Endodermal cell (in vitro differentiated cells): ENCODE results near the gene MTA3. TPM values are rescaled to one million over a fixed set of nuclear protein-coding genes. Genes with fewer than 3 reads are reported as not detected.

Experiments
- DNase-seq: peaks from one replicate; pipeline ENCODE4 v3.0.0-alpha.2; 2017
- H3K27ac ChIP-seq: 2 replicates; pipeline ENCODE4 v1.5.1; 2013; ENCODE audit warnings: mild to moderate bottlenecking, low read depth, low read length, moderate library complexity
- H3K27me3 ChIP-seq: 2 replicates; pipeline ENCODE4 v1.6.1; 2013; ENCODE audit warnings: mild to moderate bottlenecking, low read length, moderate library complexity; ENCODE audit not compliant: insufficient read depth, control insufficient read depth, poor library complexity, severe bottlenecking
- H3K36me3 ChIP-seq: 2 replicates; pipeline ENCODE4 v1.7.0; 2013; ENCODE audit warnings: mild to moderate bottlenecking, low read length, moderate library complexity; ENCODE audit not compliant: control insufficient read depth, insufficient read depth
- H3K4me1 ChIP-seq: one replicate; pipeline ENCODE4 v1.7.0; 2013; ENCODE audit warnings: low read length; ENCODE audit not compliant: control insufficient read depth, insufficient read depth
- H3K4me3 ChIP-seq: 2 replicates; pipeline ENCODE4 v1.5.1; 2013; ENCODE audit warnings: mild to moderate bottlenecking, low read length, moderate library complexity
- H3K9ac ChIP-seq: 2 replicates; pipeline ENCODE4 v1.6.1; 2013; ENCODE audit warnings: mild to moderate bottlenecking, low read length, moderate library complexity; ENCODE audit not compliant: poor library complexity, severe bottlenecking; ENCODE audit errors: extremely low read depth
- H3K9me3 ChIP-seq: 2 replicates; pipeline ENCODE4 v1.6.1; 2013; ENCODE audit warnings: mild to moderate bottlenecking, low read length, moderate library complexity; ENCODE audit not compliant: control insufficient read depth
- H3K27ac Mint-ChIP-seq: 2 replicates; pipeline ENCODE4 v1.8.0; 2020; ENCODE audit warnings: mixed read lengths
- H3K27me3 Mint-ChIP-seq: 2 replicates; pipeline ENCODE4 v1.8.0; 2021; ENCODE audit warnings: mild to moderate bottlenecking, mixed read lengths; ENCODE audit not compliant: insufficient read depth
- H3K36me3 Mint-ChIP-seq: 2 replicates; pipeline ENCODE4 v1.8.0; 2020; ENCODE audit warnings: low read depth, mixed read lengths
- H3K4me1 Mint-ChIP-seq: 2 replicates; pipeline ENCODE4 v1.8.0; 2020; ENCODE audit warnings: mixed read lengths
- H3K4me3 Mint-ChIP-seq: 2 replicates; pipeline ENCODE4 v1.8.0; 2020; ENCODE audit warnings: mild to moderate bottlenecking, moderate library complexity, mixed read lengths
- H3K9me3 Mint-ChIP-seq: 2 replicates; pipeline ENCODE4 v1.8.0; 2020; ENCODE audit warnings: mild to moderate bottlenecking, mixed read lengths
- CTCF ChIP-seq: fragments of 200-600 bp; sonication (generic); conservative IDR thresholded peaks from 2 replicates; pipeline ENCODE4 v1.5.0; 2021; ENCODE audit warnings: antibody characterized with exemption, mild to moderate bottlenecking
- WGBS, 2 experiments: methylation state at CpG; one replicate each; pipeline versions ENCODE4 v1.1.5 to v1.1.7; 2013; ENCODE audit warnings: missing lambda C conversion rate in 2 of 2, mixed read lengths in 1 of 2; ENCODE audit not compliant: insufficient coverage in 1 of 2, insufficient read length in 1 of 2; 5-methylcytosine and 5-hydroxymethylcytosine counted together
- total RNA-seq, 2 donors: library from RNA; stranded (reverse); fragmentation: NEBNext Ultra II Directional in 1 of 2; extraction: Animal tissue kit (Norgen Biotek cat#: 25700) in 1 of 2; gene quantifications; 2 replicates in 1 of 2; 3 replicates in 1 of 2; pipeline ENCODE4 v1.2.1, GENCODE V29; 2021

Gene MTA3
- total RNA-seq, 2 donors from 2014 or later: 138 to 154 TPM

- H3K4me3 Mint-ChIP-seq: no peak overlapping the region
- no peak overlapping the region for H3K27ac Mint-ChIP-seq
- peaks cover 9% of the 10 kb centered on the region for H3K4me1 Mint-ChIP-seq
- no peaks in the 10 kb centered on the region for H3K4me1 ChIP-seq
- H3K27me3 ChIP-seq: no peaks in the 10 kb centered on the region
- H3K9me3 ChIP-seq: peaks cover 68% of the 10 kb centered on the region
- H3K9ac ChIP-seq: no peak overlapping the region
- H3K27ac ChIP-seq: no peak overlapping the region
- 92 to 100% methylated on average over 1 to 3 of the region's 3 CpGs for WGBS, 2 experiments
- no peak for DNase-seq
- no peaks in the 10 kb centered on the region for H3K27me3 Mint-ChIP-seq
- H3K36me3 Mint-ChIP-seq: peaks cover 33% of the 10 kb centered on the region
- TF ChIP-seq CTCF: no peak
- H3K4me3 ChIP-seq: no peak overlapping the region
- H3K9me3 Mint-ChIP-seq: peaks cover 60% of the 10 kb centered on the region
- no peaks in the 10 kb centered on the region for H3K36me3 ChIP-seq
Measured at GRCh38 chr2:42775810-42776209, 207.4 kb downstream of the MTA3 start.

GRCh38 chr2:42777883-42778805, 209.7 kb downstream of the MTA3 start:
- DNase-seq: no peak
- H3K36me3 Mint-ChIP-seq: peaks cover 52% of the 10 kb centered on the region
- Histone ChIP-seq H3K36me3 (no peaks in the 10 kb centered on the region), H3K4me1 (no peaks in the 10 kb centered on the region), H3K27me3 (no peaks in the 10 kb centered on the region), H3K27ac (no peak overlapping the region), H3K9ac (no peak overlapping the region), H3K9me3 (peaks cover 81% of the 10 kb centered on the region), H3K4me3 (peak overlapping the region; percentile 45)
- H3K27ac Mint-ChIP-seq: no peak overlapping the region
- H3K4me1 Mint-ChIP-seq: peaks cover 6% of the 10 kb centered on the region
- no peak overlapping the region for H3K4me3 Mint-ChIP-seq
- peaks cover 84% of the 10 kb centered on the region for H3K9me3 Mint-ChIP-seq
- TF ChIP-seq CTCF: no peak
- 93 to 95% methylated on average over 2 to 3 of the region's 3 CpGs for WGBS, 2 experiments
- H3K27me3 Mint-ChIP-seq: no peaks in the 10 kb centered on the region

- no peak for DNase-seq
Measured at GRCh38 chr2:42781181-42781580, 212.7 kb downstream of the MTA3 start.

More at GRCh38 chr2:42781181-42781580, 212.7 kb downstream of the MTA3 start:
- no peak for TF ChIP-seq CTCF
- 78 to 86% methylated on average over 1 of the region's 1 CpG for WGBS, 2 experiments
- Histone ChIP-seq H3K4me1 (no peaks in the 10 kb centered on the region), H3K27ac (no peak overlapping the region), H3K27me3 (no peaks in the 10 kb centered on the region), H3K36me3 (no peaks in the 10 kb centered on the region), H3K9me3 (peaks cover 58% of the 10 kb centered on the region), H3K9ac (no peak overlapping the region), H3K4me3 (no peak overlapping the region)
- Mint-ChIP-seq H3K9me3 (peaks cover 65% of the 10 kb centered on the region), H3K27ac (no peak overlapping the region), H3K4me3 (no peak overlapping the region), H3K36me3 (peaks cover 46% of the 10 kb centered on the region), H3K27me3 (no peaks in the 10 kb centered on the region), H3K4me1 (peaks cover 3% of the 10 kb centered on the region)
